ENCODE measurements around the gene ASB15.

The ASB15 gene

DNA sequence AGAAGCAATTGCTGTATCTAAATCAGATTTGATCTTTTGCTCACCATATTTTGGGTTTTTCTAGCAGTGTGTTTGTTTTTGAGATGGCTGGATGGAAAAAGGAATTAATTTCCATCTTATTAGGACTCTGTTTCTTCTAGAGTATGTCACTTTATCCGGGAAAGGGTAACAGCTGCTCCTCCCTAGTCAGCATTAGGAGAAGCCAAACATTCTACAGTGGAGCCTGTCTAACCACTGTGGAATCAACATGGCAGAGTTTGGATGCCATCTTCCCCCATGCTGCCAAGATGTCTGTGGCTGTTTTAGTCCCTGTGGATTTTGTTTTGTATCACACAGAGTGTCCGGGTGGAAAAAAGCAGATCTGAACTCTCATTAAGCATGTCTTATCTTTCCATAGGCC, 38.0 kb downstream of the ASB15 start:
- DNase-seq, result no peak

DNA sequence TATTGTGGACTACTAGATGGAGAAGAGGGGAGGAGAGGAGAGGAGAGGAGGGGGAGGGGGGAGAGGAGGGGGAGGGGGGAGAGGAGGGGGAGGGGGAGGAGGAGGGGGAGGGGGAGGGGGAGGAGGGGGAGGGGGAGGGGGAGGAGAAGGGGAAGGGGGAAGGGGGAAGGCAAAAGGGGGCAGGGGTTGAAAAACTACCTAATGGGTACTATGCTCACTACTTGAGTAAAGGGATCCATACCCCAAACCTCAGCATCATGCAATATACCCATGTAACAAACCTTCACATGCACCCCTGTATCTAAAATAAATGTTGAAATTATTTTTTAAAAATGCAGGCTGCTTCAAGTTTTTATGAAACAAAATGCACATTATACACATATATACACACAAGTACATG, 39.0 kb downstream of the ASB15 start:
- DNase-seq, result no peak

DNA sequence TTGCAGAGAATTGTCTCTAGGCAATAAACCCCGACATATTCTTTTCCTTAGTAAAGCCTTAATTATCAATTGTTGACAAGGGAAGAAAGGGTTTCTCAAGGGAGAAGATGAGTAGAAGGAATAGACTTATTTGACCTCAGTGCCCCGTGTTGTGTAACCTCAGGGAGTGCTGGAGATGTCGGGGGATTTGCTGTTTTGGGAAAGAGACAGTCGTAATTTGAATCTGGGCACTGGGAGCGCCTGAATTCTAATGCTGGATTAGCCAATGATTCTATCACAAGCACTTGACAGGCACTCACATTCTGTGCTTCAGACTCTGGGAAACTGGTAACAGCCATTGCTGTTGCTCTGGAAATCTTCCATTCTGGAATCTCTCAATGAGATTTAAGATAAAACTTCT, 40.3 kb downstream of the ASB15 start:
- DNase-seq, result no peak

DNA sequence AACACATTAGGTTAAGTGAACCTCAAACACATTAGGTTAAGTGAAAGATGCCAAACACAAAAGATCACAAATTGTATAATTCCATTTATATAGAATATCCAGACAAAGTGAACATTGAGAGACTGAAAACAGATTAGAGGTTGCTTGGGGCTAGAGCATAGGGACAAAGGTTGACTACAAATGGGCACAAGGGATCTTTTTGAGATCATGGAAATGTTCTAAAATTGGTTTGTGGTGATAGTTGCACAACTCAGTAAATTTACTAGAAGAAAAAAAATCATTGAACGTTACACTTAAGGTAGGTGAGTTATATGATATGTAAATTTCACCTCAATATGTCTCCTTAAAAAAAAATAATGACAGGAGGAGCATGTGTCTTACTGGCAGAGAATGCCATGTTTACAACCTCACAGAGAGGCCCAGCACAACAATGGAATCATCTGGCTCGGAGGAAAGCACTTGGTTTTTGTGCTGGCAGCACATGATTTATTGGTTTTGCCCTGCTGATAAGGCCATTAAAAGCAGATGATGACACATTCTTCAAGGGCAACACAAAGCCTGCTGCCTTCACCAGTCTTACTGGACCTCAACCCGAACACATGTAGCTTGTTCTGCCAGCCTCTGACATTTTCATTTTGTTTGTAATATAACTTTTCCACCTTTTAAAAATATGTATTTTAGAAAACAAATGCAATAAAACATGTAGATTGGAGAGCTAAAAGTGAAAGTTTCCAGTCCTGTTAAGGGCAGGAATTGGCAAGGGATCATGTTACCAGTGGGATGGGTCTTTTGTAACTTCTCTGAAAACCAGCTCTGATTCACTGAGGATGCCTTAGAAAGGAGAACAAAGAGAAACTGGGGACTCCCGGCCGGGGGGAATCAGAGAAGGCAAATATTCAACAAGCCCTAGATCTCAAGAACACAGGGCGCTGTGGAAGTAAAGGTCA, 42.1 kb downstream of the ASB15 start:
- no peak for DNase-seq

DNA sequence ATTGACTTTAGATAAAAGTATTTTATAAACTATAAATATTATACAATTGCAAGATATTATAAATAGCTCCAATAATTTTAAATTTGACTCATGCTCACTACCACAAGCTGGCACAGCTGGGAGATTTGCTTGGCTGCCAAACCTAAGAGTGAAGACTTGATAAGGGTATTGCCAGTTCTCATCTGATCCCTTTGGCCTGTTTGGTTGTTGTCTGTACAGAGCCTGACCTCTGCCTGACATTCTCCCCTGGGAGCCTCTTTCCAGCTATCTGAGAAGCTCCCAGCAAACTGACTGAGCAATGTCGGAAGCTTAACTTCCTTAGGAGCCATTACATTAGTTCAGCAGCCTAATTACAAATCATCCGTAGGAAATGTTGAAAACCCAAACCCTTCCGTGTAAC, 43.9 kb downstream of the ASB15 start:
- DNase-seq, result no peak

DNA sequence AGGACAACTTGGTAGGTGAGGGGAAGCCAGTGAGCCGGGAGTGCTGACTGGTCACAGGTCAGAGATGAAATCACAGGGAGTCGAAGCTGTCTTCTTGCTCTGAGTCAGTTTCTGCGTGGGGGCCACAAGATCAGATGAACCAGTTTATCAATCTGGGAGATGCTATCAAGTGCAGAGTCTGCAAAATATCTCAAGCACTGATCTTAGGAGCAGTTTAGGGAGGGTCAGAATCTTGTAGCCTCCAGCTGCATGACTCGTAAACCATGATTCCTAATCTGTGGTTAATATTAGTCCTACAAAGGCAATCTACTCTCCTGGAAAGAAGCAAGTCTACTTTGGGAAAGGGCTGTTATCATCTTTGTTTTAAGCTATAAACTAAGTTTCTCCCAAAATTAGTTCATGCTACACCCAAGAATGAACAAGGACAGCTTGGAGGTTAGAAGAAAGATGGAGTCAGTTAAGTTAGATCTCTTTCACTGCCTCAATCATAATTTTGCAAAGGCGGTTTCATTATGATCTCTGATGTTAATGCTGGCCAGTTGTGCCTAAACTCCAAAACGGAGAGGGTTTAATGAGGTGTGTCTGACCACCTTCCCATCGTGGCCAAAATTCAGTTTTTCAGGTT, 45.6 kb downstream of the ASB15 start:
- DNase-seq, result no peak

DNA sequence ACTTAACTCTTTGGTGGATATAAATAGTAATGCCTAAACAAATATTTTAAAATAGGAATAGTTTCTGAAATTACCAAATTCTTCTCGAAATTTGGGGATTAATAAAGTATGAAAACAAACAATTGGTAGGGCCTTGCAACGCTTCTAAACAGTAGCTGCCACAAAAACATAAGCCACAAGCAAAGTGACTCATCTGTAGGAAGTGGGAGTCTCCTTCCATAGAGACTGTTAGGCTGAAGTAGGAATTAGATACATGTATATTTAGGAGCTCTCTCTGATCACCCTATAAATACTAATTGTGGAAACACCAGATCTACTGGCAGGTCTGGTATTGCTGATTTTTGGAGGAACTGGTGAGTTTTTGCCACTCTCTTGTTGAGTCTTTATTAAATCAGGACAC, 48.3 kb downstream of the ASB15 start:
- DNase-seq, result no peak

DNA sequence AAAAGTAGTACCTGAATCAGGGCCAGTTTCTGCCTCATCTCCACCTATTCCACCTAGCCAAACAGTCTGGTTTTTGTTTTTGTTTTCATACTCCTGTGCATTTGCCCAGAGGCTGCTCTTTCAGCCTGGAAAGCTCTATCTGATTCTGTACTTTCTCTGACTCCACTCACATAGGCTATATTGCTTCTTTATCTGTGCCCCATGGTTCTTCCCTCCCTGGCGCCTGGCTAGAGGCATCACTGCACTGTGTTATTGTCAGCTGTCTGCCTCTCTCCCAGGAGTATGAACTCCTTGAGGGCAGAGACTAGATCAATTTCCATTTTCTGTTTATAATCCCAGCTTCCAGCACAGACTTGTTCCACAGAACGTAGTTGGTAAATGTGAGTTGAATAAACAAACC, 49.0 kb downstream of the ASB15 start:
- no peak for DNase-seq

DNA sequence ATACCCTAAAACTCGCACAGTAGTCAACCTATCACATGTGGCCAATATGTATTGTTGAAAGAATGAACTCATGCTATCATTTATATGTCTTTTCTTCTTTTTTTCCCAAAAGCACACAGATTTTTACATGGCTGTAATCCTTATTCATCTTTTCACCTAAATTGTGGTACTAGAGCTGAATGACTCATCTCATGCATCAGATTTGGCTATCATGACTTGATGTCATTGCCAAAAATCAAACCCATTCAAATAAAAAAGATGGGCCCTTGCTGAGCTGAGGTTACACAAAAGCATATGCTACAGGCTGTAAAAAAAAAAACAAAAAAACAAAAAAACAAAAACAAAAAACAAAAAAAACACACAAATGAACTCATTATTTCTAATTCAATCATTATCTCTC, 50.8 kb downstream of the ASB15 start:
- no peak for DNase-seq

DNA sequence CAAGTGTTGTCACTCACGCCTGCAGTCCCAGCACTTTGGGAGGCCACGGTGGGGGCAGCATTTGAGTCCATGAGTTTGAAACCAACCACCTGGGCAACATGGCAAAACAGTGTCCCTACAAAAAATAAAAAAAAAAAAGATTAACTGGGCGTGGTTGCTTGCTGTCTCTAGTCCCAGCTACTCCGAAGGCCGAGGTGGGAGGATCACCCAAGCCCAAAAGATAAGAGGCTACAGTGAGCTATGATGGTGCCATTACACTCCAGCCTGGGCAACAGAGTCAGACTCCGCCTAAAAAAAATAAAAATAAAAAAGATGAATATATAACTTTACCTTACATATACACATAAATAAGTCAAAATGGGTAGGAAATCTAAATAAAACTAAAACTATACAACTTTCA, 51.5 kb downstream of the ASB15 start:
- DNase-seq, result no peak

DNA sequence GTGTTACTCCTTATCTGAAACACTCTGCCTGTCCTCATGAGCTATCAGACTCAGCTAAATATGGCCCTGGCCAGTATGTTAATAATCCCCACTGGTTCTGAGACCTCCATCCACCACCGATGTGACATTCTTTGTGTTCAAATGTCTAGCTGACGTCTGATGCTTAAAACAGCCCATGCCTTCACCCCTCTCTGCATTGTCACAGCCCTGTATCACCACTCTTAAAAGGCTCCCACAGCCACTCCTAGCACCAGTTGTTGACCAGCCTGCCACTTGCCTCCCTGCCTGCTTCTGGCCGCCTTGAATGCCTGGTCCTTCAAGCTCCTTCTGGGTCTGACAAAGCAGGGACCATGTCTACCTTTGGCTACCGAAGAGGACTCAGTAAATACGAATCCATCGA, 54.0 kb downstream of the ASB15 start, which contains the start of gene LMOD2:
Gene LMOD2 (plus strand): TSS at position 253 of the 400 bp plus-strand sequence. CDS start 98 bp downstream, at position 351.
- DNase-seq, result no peak

DNA sequence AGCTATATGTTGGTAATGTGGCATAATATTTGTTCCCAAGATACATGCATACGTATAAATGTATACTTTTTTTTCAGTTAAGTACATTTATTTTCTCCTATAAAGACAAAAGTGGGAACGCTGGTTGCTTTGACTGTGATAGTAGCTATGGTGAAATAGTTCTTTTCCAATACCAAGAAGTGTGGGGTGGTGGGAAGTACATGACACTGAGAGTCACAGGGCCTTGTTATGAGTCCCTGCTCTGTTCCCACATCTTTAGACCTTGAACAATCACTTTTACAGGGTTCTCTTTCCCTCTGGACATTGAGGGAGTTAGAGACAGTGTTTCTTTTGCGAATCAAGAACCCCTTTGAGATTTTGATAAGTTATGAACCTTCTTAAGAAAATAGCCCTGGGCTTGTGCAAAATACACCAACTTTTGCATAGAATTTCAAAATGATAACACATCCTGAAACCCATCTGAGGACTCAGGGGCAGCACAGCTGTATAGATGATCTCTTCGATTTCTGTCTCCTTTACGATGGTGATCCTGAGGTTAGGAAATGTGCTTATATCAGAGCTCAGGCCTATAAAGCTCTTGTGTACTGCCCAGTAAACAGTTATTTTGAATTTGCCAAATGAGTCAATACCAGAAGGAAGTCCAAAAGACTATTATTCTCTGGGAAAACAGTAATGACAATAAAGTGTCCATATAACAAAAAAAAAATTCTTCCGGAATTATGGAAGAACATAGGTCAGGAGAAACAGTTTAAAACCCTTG, 55.1 kb downstream of the ASB15 start:
- DNase-seq, result no peak

DNA sequence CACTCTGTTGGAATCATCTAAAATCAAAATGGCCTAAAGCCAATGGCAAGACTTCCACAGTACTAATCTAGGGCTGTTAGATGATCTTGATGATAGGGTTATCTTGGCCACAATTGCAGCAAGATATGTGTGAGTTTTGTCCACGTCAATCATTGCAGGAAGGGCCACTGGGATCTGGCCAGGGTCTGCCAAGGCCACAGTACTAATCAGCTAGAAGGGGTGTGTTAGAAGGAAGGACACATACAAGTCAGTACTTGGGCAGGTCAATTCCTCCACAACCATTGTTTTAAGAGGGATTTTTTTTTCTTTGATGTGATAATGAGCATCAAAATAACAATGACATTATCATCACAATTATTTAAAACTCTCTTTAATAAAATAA, 55.7 kb downstream of the ASB15 start:
- no peak for DNase-seq

DNA sequence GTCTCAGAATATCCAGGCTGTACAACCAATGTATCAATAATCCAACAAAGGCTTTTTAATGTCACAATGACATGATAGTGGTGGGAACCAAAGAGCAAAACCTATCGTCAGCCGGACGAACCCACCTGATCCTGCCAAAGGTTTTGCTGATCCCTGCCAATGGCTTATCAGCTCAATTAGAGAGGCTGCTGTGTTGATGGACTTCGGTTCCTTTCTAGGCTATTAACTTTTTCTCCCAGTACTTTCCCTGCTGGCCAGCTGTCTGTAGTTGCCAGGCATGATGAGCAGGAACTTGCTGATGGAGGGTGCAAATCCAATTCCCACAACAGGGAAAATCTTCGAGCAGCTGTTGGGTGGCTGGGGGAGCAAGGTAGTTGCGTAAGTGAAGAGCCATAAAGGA, 56.4 kb downstream of the ASB15 start:
- no peak for DNase-seq

DNA sequence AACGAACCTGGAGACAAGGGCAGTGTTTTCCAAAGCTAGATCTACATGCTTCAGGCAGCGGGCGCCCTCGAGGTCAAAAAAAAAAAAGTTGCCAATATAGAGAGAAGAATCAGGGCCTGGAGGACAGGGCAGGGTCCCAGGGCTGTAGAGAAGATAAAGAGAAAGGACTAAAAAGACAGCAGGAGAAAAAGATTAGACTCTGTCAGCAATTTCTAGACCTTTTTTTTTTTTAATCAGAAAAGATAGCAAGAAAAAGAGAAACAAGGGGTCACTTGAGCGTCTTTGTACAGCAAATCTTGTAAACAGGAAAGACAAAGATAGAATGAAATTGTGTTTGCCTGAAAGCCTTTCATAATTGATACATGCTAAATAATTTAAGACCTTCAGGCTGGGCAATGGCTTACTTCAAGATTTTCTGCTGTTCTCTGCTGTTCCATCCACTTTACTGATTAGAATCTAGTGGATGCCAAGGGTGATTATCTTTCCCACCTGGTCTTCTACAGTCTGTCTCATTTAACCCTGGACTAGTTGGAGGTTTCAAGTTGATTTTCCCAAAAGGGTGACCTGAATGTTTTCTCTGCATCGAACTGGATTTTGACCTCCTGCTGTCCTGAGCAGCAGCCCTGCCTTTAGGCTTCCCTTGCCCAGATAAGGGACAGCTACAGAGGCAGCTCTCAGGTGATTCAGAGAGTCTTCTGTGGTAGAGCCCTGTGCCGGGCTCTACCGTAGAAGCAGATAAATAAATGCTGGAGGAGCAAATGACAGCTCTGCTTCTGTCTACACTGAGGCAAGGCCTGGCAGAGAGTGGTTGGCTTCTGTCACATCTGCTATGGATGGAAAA, 59.1 kb downstream of the ASB15 start:
- DNase-seq, result no peak

DNA sequence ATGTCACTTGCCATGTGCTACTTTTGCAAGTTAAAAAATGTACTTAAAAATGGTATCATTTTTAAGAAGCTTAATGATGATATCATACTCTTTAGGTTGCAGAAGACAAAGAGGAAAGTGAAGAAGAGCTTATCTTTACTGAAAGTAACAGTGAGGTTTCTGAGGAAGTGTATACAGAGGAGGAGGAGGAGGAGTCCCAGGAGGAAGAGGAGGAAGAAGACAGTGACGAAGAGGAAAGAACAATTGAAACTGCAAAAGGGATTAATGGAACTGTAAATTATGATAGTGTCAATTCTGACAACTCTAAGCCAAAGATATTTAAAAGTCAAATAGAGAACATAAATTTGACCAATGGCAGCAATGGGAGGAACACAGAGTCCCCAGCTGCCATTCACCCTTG, 60.1 kb downstream of the ASB15 start:
- DNase-seq, result no peak

DNA sequence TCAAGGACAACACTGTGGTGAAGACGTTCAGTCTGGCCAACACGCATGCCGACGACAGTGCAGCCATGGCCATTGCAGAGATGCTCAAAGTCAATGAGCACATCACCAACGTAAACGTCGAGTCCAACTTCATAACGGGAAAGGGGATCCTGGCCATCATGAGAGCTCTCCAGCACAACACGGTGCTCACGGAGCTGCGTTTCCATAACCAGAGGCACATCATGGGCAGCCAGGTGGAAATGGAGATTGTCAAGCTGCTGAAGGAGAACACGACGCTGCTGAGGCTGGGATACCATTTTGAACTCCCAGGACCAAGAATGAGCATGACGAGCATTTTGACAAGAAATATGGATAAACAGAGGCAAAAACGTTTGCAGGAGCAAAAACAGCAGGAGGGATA, 60.7 kb downstream of the ASB15 start:
- DNase-seq, result no peak

DNA sequence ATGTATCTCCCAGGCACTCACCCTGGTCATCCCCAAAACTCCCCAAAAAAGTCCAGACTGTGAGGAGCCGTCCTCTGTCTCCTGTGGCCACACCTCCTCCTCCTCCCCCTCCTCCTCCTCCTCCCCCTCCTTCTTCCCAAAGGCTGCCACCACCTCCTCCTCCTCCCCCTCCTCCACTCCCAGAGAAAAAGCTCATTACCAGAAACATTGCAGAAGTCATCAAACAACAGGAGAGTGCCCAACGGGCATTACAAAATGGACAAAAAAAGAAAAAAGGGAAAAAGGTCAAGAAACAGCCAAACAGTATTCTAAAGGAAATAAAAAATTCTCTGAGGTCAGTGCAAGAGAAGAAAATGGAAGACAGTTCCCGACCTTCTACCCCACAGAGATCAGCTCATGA, 61.1 kb downstream of the ASB15 start:
- DNase-seq, result no peak

DNA sequence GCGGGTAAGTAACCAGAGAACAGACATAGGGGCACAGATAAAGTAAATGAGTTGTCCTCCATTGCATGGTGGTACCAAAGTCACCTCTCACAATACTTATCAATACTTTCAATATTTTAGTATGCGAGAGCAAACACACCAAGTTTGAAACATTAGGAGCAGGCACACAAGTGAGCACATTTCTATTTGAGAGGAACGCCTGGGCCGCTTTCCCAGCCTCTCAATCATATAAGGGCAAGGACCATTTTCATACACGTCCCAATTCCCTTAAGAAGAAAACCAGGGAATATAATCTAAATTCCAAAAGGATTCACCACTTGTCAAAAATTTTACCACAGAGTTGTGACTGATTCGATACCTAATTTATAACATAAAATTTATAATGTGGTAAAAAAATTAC, 61.6 kb downstream of the ASB15 start:
- no peak for DNase-seq

DNA sequence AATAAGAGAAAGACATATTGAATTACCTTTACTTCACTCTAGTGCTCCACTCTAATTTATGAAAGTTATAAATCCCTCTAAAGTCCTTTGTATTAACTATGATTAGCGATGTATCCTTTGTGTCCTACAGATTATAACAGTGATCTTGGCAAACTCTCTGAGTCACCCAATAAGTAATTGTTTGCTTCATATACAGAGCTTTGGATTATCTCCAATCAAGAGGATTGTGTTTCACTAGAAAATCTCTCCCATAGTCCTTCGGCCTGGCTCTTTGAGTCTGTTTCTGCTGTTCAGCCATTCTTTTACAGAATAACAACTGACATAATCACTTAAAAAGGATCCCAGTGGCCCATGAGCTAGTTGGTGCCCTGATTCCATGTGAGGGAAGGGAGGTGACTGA, 63.5 kb downstream of the ASB15 start:
- no peak for DNase-seq

DNA sequence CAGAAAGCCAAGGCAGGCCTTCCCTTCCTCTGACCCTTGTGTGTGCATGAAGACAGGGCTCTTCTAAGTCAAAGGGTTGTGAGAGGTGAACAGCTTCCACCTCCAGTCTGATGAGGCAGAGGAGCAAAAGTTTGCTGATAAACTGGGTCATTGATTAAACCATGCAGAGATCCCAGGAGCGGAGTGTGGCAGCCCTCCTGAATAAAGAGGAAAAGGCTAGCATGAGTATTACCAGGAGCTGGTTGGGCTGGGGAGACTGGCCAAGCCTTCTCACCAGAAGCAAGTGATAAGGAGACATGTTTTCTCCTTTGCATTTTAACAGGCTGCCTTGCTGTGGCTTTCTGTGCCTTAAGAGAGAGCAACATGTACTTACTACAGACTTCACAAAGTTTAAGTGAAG, 64.3 kb downstream of the ASB15 start:
- DNase-seq, result no peak

DNA sequence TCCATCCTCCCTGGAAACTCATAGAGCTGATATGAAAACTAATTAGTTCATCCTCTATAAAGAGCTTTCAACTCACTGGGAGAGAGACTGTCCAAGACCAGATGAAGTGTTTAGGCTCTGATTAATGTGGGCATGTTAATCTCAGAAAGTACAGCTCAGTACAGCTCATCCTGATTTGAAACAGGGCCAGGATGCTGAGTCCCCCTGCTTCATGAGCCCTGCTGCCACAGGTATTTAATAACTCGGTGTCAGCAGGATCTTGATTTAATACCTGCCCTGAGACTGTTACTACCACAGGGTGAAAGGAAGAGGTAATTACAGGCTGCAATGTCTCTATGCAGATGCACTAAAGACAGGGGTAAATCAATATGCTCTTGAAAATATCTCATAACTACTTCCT, 64.9 kb downstream of the ASB15 start:
- no peak for DNase-seq

DNA sequence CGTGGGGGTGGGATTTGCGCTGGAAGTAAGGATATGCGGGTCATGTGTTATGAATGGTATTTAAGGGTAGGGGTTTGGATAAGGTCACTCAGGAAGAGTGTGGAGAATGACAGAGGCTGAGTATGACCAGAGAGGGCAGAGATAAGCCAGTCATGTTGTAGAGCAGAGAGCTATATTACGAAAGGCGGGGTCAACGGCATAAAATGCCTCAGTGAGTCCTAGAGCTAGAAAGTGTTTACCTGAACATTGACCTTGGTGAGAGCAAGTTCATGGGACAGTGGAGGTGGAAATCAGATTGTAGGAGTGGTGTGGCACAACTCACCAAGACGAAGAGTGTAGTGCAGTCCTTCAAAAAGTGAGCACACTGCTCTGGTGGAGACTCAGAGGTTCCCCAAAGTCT, 67.9 kb downstream of the ASB15 start:
- DNase-seq, result no peak
